Pancreas (tissue), 10 donors: ENCODE measurements around the gene RPTOR. TPM values are rescaled to one million over a fixed set of nuclear protein-coding genes. Genes with fewer than 3 reads are reported as not detected.
A peak's percentile ranks its signal among the peaks of the same experiment; 100 is the strongest.

ENCODE experiments used
- ATAC-seq, 4 donors: fragments of 200-7000 bp; cut with Tn5 transposase; one replicate each; pipeline versions ENCODE4 v1.8.0 to v1.9.1; 2020; ENCODE audit warnings: mild to moderate bottlenecking in 4 of 4, moderate library complexity in 4 of 4
- DNase-seq, 6 donors: peaks; one replicate each; pipeline ENCODE4 v3.0.0-alpha.2; 2020
- FAIRE-seq: peaks from 2 replicates; lab custom pipeline; 2012; peaks lifted over from hg19 to GRCh38; lab: Jason Lieb, UNC
- H3K27ac ChIP-seq, 4 donors: fragments of 200-600 bp; sonication (generic); 1 replicate in 3 of 4; 2 replicates in 1 of 4; pipeline versions ENCODE4 v1.5.0 to v1.8.0; 2020
- H3K27me3 ChIP-seq, 4 donors: fragments of 200-600 bp; one replicate each; pipeline ENCODE4 v1.8.0; 2021
- H3K36me3 ChIP-seq, 3 donors: fragments of 200-600 bp; sonication (generic) in 1 of 3; one replicate each; pipeline versions ENCODE4 v1.5.0 to v1.8.0; 2020 to 2021
- H3K4me1 ChIP-seq, 3 donors: fragments of 200-600 bp; one replicate each; pipeline ENCODE4 v1.8.0; 2021
- H3K4me3 ChIP-seq, 4 donors: fragments of 200-600 bp; sonication (generic) in 2 of 4; one replicate each; pipeline versions ENCODE4 v1.5.0 to v1.8.0; 2020 to 2021
- H3K9me3 ChIP-seq, 4 donors: fragments of 200-600 bp; one replicate each; pipeline ENCODE4 v1.8.0; 2021
- WGBS, 2 donors: extraction: QIAGEN DNeasy Blood & Tissue Kit; methylation state at CpG; one replicate each; pipeline ENCODE4 v1.1.7; 2013; 5-methylcytosine and 5-hydroxymethylcytosine counted together
- intact Hi-C, 3 donors: fragments of 100-400 bp; cut with DNase I; formaldehyde crosslinking; loops; one replicate each; pipeline versions ENCODE4 v1.11.1 to v1.14.2; 2022
- polyA plus RNA-seq, 2 donors: library from polyadenylated mRNA; stranded (reverse); fragments of 200-250 nt; gene quantifications; one replicate each; pipeline ENCODE4 v1.2.3, GENCODE V29; 2013
- total RNA-seq, 6 donors: library from RNA; stranded (reverse); fragmentation: NEBNext Ultra II Directional in 4 of 6; extraction: Animal tissue kit (Norgen Biotek cat#: 25700) in 4 of 6; gene quantifications; one replicate each; pipeline versions ENCODE4 v1.2.1 to v1.2.4, GENCODE V29; 2021 to 2023
- TF ChIP-seq, protein P1 (sequence below), 4 donors: fragments of 200-600 bp; sonication (generic) in 3 of 4; IDR thresholded peaks; one replicate each; pipeline versions ENCODE4 v1.5.0 to v1.8.0; 2021; ENCODE audit warnings: antibody characterized with exemption in 4 of 4
- donor health status: healthy with polysubstance abuse.
- donor health status: DM: no; HTN: no; CAD: no; lungs with moderate emphysema.
- donor health status: DM: no; HTN: no; CAD: no.
- donor health status: control.
- donor health status: control.
- donor health status: Bipolar disorder and iron deficiency.
- donor health status: DM: yes; HTN: yes; CAD: no.
- donor health status: DM: no; HTN: no; CAD: no.
- donor health status: DM: no; HTN: no; CAD: no.
- donor health status: DM: yes; HTN: yes; CAD: no.

RPTOR gene
- total and polyA plus RNA-seq, 8 donors: 5.0 to 18.9 (median 13.2) TPM

DNA sequence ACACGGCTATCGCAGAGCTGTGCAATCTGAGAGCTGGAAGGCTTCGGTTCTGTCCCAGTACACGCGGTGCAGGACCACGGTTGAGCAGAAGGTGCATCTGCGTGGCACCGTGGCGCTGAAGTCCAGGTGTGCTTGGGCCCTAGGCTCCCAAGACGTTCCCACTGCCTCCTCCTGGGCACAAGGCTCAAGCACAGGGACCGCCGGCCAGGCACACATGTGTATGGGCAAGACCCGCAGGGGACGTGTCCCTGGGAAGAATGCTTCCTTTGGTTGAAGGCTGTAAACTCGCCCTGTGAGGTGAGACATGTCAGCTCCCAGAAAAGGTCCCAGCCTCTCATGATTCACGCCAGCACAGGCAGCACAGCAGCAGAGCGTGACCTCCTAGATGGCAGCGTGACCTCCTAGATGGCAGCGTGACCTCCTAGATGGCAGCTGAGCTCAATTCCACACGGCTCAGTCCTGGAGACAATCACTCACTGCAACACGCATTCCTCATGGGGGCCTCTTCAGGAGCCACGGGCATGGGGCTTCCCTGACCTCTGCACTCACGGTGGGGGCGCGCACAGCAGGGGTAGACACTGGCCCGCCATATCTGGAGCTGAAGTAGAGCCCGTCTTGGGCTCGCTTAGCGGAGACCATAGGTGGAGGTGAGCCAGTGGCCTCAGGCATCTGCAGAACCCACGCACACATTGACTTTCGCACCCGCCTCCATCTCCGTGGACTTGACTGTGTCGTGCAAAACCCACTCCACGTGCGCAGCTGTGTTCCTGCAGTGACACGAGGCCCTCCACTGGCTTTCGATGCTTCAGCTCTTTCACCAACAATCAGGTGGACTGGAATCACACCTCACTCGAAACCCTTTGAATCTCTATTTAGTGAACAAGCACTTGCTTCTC is 362.0 kb downstream of the RPTOR start:
- WGBS, 2 donors: 94 to 96% methylated on average over 39 of the region's 39 CpGs
- intact Hi-C loops: no loop called here
- TF ChIP-seq, protein P1, sequence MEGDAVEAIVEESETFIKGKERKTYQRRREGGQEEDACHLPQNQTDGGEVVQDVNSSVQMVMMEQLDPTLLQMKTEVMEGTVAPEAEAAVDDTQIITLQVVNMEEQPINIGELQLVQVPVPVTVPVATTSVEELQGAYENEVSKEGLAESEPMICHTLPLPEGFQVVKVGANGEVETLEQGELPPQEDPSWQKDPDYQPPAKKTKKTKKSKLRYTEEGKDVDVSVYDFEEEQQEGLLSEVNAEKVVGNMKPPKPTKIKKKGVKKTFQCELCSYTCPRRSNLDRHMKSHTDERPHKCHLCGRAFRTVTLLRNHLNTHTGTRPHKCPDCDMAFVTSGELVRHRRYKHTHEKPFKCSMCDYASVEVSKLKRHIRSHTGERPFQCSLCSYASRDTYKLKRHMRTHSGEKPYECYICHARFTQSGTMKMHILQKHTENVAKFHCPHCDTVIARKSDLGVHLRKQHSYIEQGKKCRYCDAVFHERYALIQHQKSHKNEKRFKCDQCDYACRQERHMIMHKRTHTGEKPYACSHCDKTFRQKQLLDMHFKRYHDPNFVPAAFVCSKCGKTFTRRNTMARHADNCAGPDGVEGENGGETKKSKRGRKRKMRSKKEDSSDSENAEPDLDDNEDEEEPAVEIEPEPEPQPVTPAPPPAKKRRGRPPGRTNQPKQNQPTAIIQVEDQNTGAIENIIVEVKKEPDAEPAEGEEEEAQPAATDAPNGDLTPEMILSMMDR (IDR thresholded peaks at IDR 0.05): no peak
- H3K9me3 ChIP-seq: no peaks in the 10 kb centered on the region
- H3K36me3 ChIP-seq: peaks cover 0 to 13% (median 9%) of the 10 kb centered on the region in 3 donors
- DNase-seq: peak in 1 of 6 donors; percentile 46
- H3K4me3 ChIP-seq: no peak overlapping the region
- H3K27me3 ChIP-seq: no peaks in the 10 kb centered on the region
- no peak for FAIRE-seq
- H3K27ac ChIP-seq: no peak overlapping the region
- no peaks in the 10 kb centered on the region for H3K4me1 ChIP-seq
- no peak for ATAC-seq

DNA sequence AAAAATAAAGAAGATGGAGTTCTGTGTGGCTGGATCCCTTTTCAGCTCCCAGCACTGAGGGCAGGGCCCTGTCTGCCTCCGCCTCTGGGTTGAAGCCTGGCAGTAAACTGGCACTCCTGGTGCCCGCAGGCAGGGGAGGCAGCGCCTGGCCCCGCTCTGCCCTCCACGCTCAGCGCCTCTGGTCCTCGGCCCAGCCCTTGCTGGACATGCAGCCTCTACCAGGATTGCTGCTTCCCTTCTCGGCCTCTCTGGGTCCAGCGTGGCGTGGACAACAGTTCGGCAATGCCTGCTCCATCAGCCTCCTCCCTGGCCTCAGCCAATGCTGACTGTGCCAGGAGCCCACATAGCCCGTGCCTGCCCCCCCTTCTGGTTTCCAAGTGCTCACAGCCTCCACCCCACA is 362.6 kb downstream of the RPTOR start:
- ATAC-seq (no peak), DNase-seq (no peak), FAIRE-seq (no peak)
- no peaks in the 10 kb centered on the region for H3K9me3 ChIP-seq
- intact Hi-C loops: no loop called here
- H3K36me3 ChIP-seq: peaks cover 0 to 13% (median 9%) of the 10 kb centered on the region in 3 donors
- no peak overlapping the region for H3K27ac ChIP-seq
- 94 to 95% methylated on average over 12 of the region's 12 CpGs for whole genome bisulfite sequencing, 2 donors
- no peaks in the 10 kb centered on the region for H3K27me3 ChIP-seq
- H3K4me3 ChIP-seq: no peak overlapping the region
- TF ChIP-seq, protein P1 (IDR thresholded peaks at IDR 0.05): no peak
- H3K4me1 ChIP-seq: no peaks in the 10 kb centered on the region

DNA sequence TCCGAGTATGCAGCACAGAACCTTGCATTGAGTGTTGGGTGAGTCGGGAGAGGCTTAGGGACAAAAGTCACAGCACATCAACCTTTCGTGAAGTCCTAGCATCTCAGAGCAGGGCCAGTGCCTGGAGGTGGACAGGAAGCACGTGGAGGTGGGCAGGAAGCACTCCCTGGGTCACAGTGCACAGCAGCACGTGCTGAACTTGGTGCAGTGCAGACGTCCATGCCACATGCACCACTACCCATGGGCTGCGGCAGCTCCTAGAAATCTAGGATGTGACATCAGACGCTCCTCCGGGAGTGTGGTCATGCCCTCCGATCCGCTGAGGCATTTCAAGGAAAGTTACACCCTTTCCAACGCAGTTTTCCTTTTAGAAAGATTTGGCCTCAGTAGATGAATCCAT is 363.6 kb downstream of the RPTOR start:
- FAIRE-seq (no peak), ATAC-seq (no peak), DNase-seq (peak in 1 of 6 donors; percentile 13)
- no peaks in the 10 kb centered on the region for H3K27me3 ChIP-seq
- peaks cover 0 to 13% (median 9%) of the 10 kb centered on the region in 3 donors for H3K36me3 ChIP-seq
- no peaks in the 10 kb centered on the region for H3K9me3 ChIP-seq
- WGBS, 2 donors: 91 to 94% methylated on average over 12 of the region's 12 CpGs
- H3K4me1 ChIP-seq: no peaks in the 10 kb centered on the region
- H3K4me3 ChIP-seq: no peak overlapping the region
- TF ChIP-seq, protein P1 (IDR thresholded peaks at IDR 0.05): no peak
- H3K27ac ChIP-seq: no peak overlapping the region
- intact Hi-C loops: no loop called here

DNA sequence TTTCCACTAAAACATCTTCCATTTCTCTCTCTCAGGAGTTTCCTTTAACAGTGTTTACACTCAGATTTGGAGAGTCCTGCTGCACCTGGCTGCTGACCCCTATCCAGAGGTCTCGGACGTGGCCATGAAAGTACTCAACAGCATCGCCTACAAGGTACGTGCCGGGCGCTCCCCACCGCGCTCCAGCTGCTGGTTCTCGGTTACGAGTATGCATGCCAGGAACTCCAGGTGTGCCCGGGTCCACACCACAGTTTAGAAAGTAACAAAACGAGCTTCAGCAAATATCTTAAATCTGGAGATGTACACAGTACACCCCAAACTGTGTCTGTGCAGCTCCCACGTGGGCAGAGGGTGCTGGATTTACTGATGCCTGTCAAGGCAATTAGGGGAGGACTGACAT is 364.1 kb downstream of the RPTOR start:
- Histone ChIP-seq H3K4me3 (no peak overlapping the region), H3K27ac (no peak overlapping the region), H3K36me3 (peaks cover 0 to 13% (median 9%) of the 10 kb centered on the region in 3 donors), H3K9me3 (no peaks in the 10 kb centered on the region), H3K4me1 (no peaks in the 10 kb centered on the region), H3K27me3 (no peaks in the 10 kb centered on the region)
- FAIRE-seq: no peak
- 91 to 95% methylated on average over 13 of the region's 13 CpGs for WGBS, 2 donors
- DNase-seq: peak in 2 of 6 donors; percentile 25 to 30
- intact Hi-C loops: no loop called here
- TF ChIP-seq, protein P1 (IDR thresholded peaks at IDR 0.05): no peak
- no peak for ATAC-seq

DNA sequence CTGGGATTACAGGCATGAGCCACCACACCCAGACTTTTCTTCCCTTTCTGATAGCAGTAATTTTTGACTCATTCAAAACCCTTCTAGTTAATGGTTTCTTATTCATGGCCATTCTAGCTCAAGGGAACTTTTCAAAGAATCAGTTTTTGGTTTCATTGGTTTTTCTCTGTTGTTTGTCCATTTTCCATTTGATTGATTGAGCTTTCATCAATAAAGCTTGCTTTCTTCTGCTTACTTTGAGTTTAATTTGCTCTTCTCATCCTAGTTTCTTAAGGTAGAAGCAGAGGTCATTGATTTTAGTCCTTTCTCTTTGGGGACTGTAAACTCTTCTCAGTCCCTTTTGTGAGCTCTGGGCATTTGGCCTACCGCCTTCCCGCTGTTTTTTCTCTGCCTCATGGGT is 365.0 kb downstream of the RPTOR start:
- Histone ChIP-seq H3K4me3 (no peak overlapping the region), H3K27ac (no peak overlapping the region), H3K36me3 (peaks cover 0 to 13% (median 9%) of the 10 kb centered on the region in 3 donors), H3K27me3 (no peaks in the 10 kb centered on the region), H3K9me3 (no peaks in the 10 kb centered on the region), H3K4me1 (no peaks in the 10 kb centered on the region)
- ATAC-seq: no peak
- TF ChIP-seq, protein P1 (IDR thresholded peaks at IDR 0.05): no peak
- 88 to 91% methylated on average over 2 of the region's 2 CpGs for WGBS, 2 donors
- intact Hi-C loops: no loop called here
- no peak for DNase-seq
- FAIRE-seq: no peak
